Measurements from ENCODE around the gene TSEN34. TPM values are rescaled to one million over a fixed set of nuclear protein-coding genes. Genes with fewer than 3 reads are reported as not detected.
A peak's percentile ranks its signal among the peaks of the same experiment; 100 is the strongest.
"Not testable (repeated sequence)": the region's sequence is repeated elsewhere in the genome, so short reads cannot be mapped to it uniquely, and the experiment has no call there.

The TSEN34 gene
- polyA plus RNA-seq, 4 donors, result 52.4 to 68.5 (median 54.5) TPM

GRCh38 chr19:54207193-54207592, 16.1 kb downstream of the TSEN34 start:
- not testable (repeated sequence) for DNase-seq (ENCODE audit: low read depth in 4 of 4, low spot score in 3 of 4)

- no peak for DNase-seq (ENCODE audit: low read depth in 4 of 4, low spot score in 3 of 4)
Measured at GRCh38 chr19:54207676-54207982, 16.5 kb downstream of the TSEN34 start.

- no peak for DNase-seq (ENCODE audit: low read depth in 4 of 4, low spot score in 3 of 4)
Measured at GRCh38 chr19:54207983-54208783, 17.1 kb downstream of the TSEN34 start.

GRCh38 chr19:54208784-54209057, 17.6 kb downstream of the TSEN34 start:
- no peak for DNase-seq (ENCODE audit: low read depth in 4 of 4, low spot score in 3 of 4)

GRCh38 chr19:54209058-54209810, 18.1 kb downstream of the TSEN34 start:
- DNase-seq (ENCODE audit: low read depth in 4 of 4, low spot score in 3 of 4), result no peak

GRCh38 chr19:54209811-54210494, 18.8 kb downstream of the TSEN34 start:
- peak; percentile 63 to 84 (median 72) for DNase-seq (ENCODE audit: low read depth in 4 of 4, low spot score in 3 of 4)

GRCh38 chr19:54211235-54211634, 20.1 kb downstream of the TSEN34 start:
- DNase-seq (ENCODE audit: low read depth in 4 of 4, low spot score in 3 of 4), result no peak

- not testable (repeated sequence) for DNase-seq (ENCODE audit: low read depth in 4 of 4, low spot score in 3 of 4)
Measured at GRCh38 chr19:54214217-54214616, 23.1 kb downstream of the TSEN34 start.

GRCh38 chr19:54214734-54215133, 23.6 kb downstream of the TSEN34 start:
- not testable (repeated sequence) for DNase-seq (ENCODE audit: low read depth in 4 of 4, low spot score in 3 of 4)

GRCh38 chr19:54216869-54217268, 25.8 kb downstream of the TSEN34 start:
- no peak for DNase-seq (ENCODE audit: low read depth in 4 of 4, low spot score in 3 of 4)

GRCh38 chr19:54217517-54218247, 26.6 kb downstream of the TSEN34 start:
- not testable (repeated sequence) for DNase-seq (ENCODE audit: low read depth in 4 of 4, low spot score in 3 of 4)

- DNase-seq (ENCODE audit: low read depth in 4 of 4, low spot score in 3 of 4), result no peak
Measured at GRCh38 chr19:54218259-54218658, 27.2 kb downstream of the TSEN34 start.

GRCh38 chr19:54218960-54219661, 28.0 kb downstream of the TSEN34 start:
- DNase-seq (ENCODE audit: low read depth in 4 of 4, low spot score in 3 of 4), result no peak

GRCh38 chr19:54219702-54220101, 28.6 kb downstream of the TSEN34 start:
- not testable (repeated sequence) for DNase-seq (ENCODE audit: low read depth in 4 of 4, low spot score in 3 of 4)

GRCh38 chr19:54221947-54222346, 30.8 kb downstream of the TSEN34 start:
- not testable (repeated sequence) for DNase-seq (ENCODE audit: low read depth in 4 of 4, low spot score in 3 of 4)

GRCh38 chr19:54222474-54223276, 31.6 kb downstream of the TSEN34 start, which contains the start of gene LILRB3:
Gene LILRB3 (minus strand): TSS chr19:54223007. CDS start chr19:54222976, 31 bp downstream.
- not testable (repeated sequence) for DNase-seq (ENCODE audit: low read depth in 4 of 4, low spot score in 3 of 4)

GRCh38 chr19:54223277-54223936, 32.3 kb downstream of the TSEN34 start:
- DNase-seq (ENCODE audit: low read depth in 4 of 4, low spot score in 3 of 4), result not testable (repeated sequence)

- DNase-seq (ENCODE audit: low read depth in 4 of 4, low spot score in 3 of 4), result not testable (repeated sequence)
Measured at GRCh38 chr19:54223937-54224281, 32.8 kb downstream of the TSEN34 start.

GRCh38 chr19:54224619-54225018, 33.5 kb downstream of the TSEN34 start:
- DNase-seq (ENCODE audit: low read depth in 4 of 4, low spot score in 3 of 4), result not testable (repeated sequence)

Data from right renal pelvis (tissue), 4 donors.